ENCODE data around the gene TRMT11.

- TF ChIP-seq, protein P1, sequence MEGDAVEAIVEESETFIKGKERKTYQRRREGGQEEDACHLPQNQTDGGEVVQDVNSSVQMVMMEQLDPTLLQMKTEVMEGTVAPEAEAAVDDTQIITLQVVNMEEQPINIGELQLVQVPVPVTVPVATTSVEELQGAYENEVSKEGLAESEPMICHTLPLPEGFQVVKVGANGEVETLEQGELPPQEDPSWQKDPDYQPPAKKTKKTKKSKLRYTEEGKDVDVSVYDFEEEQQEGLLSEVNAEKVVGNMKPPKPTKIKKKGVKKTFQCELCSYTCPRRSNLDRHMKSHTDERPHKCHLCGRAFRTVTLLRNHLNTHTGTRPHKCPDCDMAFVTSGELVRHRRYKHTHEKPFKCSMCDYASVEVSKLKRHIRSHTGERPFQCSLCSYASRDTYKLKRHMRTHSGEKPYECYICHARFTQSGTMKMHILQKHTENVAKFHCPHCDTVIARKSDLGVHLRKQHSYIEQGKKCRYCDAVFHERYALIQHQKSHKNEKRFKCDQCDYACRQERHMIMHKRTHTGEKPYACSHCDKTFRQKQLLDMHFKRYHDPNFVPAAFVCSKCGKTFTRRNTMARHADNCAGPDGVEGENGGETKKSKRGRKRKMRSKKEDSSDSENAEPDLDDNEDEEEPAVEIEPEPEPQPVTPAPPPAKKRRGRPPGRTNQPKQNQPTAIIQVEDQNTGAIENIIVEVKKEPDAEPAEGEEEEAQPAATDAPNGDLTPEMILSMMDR (IDR thresholded peaks at IDR 0.05; ENCODE audit: insufficient read depth, low read length) = peak; percentile 35
- TF ChIP-seq GABPA (IDR thresholded peaks at IDR 0.05; ENCODE audit: low read depth) (no peak), POLR2AphosphoS5 (IDR thresholded peaks at IDR 0.05; ENCODE audit: low read depth) (no peak)
- TF ChIP-seq, protein P2, sequence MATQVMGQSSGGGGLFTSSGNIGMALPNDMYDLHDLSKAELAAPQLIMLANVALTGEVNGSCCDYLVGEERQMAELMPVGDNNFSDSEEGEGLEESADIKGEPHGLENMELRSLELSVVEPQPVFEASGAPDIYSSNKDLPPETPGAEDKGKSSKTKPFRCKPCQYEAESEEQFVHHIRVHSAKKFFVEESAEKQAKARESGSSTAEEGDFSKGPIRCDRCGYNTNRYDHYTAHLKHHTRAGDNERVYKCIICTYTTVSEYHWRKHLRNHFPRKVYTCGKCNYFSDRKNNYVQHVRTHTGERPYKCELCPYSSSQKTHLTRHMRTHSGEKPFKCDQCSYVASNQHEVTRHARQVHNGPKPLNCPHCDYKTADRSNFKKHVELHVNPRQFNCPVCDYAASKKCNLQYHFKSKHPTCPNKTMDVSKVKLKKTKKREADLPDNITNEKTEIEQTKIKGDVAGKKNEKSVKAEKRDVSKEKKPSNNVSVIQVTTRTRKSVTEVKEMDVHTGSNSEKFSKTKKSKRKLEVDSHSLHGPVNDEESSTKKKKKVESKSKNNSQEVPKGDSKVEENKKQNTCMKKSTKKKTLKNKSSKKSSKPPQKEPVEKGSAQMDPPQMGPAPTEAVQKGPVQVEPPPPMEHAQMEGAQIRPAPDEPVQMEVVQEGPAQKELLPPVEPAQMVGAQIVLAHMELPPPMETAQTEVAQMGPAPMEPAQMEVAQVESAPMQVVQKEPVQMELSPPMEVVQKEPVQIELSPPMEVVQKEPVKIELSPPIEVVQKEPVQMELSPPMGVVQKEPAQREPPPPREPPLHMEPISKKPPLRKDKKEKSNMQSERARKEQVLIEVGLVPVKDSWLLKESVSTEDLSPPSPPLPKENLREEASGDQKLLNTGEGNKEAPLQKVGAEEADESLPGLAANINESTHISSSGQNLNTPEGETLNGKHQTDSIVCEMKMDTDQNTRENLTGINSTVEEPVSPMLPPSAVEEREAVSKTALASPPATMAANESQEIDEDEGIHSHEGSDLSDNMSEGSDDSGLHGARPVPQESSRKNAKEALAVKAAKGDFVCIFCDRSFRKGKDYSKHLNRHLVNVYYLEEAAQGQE (IDR thresholded peaks at IDR 0.05; ENCODE audit: insufficient replicate concordance, low read depth) = no peak
These were observed 33.4 kb upstream of the TRMT11 start for GRCh38 chr6:125952764-125953501.
